Activated CD4-positive, alpha-beta memory T cell treated with anti-CD3 and anti-CD28 coated beads, Interleukin-2, amount 10 ng/mL, durations not matched to agents 7 days and 5 days (primary cell): ENCODE results near the gene LRR1. TPM values are rescaled to one million over a fixed set of nuclear protein-coding genes. Genes with fewer than 3 reads are reported as not detected.
"Not testable (repeated sequence)": the region's sequence is repeated elsewhere in the genome, so short reads cannot be mapped to it uniquely, and the experiment has no call there.

Experiments
- CTCF ChIA-PET: fragments of 350-600 bp; sonication (Branson Sonifier 250); formaldehyde crosslinking; loops from one replicate; lab custom pipeline; 2021; ENCODE audit warnings: antibody characterized with exemption, inconsistent platforms; lab: Charles Lee
- POLR2A ChIA-PET: fragments of 350-600 bp; sonication (Branson Sonifier 250); formaldehyde crosslinking; loops from one replicate; lab custom pipeline; 2021; ENCODE audit warnings: antibody characterized with exemption; lab: Charles Lee
- DNase-seq: peaks from one replicate; pipeline ENCODE4 v3.0.0-alpha.2; 2020
- H3K27ac Mint-ChIP-seq: one replicate; pipeline ENCODE4 v1.8.0; 2021; ENCODE audit warnings: mild to moderate bottlenecking, mixed read lengths
- H3K27me3 Mint-ChIP-seq: one replicate; pipeline ENCODE4 v1.8.0; 2021; ENCODE audit warnings: mixed read lengths
- H3K36me3 Mint-ChIP-seq: one replicate; pipeline ENCODE4 v1.8.0; 2021; ENCODE audit warnings: low read depth, mixed read lengths
- H3K4me1 Mint-ChIP-seq: one replicate; pipeline ENCODE4 v1.8.0; 2021; ENCODE audit warnings: mixed read lengths
- H3K4me3 Mint-ChIP-seq: one replicate; pipeline ENCODE4 v1.8.0; 2021; ENCODE audit warnings: mild to moderate bottlenecking, mixed read lengths
- H3K9me3 Mint-ChIP-seq: one replicate; pipeline ENCODE4 v1.8.0; 2021; ENCODE audit warnings: mixed read lengths
- total RNA-seq, 2 experiments: library from RNA; stranded (reverse); gene quantifications; one replicate each; pipeline ENCODE4 v1.2.3, GENCODE V29; 2021

The LRR1 gene
- total RNA-seq, 2 experiments from 2014 or later, result 48.7 to 53.2 TPM

DNA sequence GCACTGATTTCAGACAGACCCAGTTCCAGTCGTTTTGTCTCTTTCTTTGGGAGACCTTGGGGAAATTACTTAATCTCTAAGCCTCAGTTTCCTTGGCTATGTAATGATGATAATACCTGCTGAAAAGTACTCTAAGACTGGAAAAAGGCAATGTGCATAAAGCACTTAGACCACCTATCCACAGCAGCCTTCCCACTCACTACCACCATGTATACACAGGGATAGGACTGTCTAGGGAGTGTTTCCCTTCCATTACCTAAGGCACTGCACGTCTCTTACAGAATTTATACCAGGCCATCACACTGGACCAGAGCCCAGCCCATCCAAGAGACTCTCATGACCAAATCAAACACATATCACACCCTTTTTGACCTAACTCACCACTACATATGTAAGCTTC lies 18.9 kb upstream of the LRR1 start:
- Mint-ChIP-seq H3K4me1 (peaks cover 65% of the 10 kb centered on the region), H3K27ac (peak overlapping the region; percentile 23), H3K36me3 (peaks cover 74% of the 10 kb centered on the region), H3K27me3 (no peaks in the 10 kb centered on the region), H3K9me3 (no peaks in the 10 kb centered on the region), H3K4me3 (no peak overlapping the region)
- CTCF ChIA-PET, result interaction anchor here (0.8 to 1.3 kb wide), 2 partner anchors 82 to 272 kb away, joined by 3 read pairs; partner anchors contain the start of gene NEMF
- POLR2A ChIA-PET, result interaction anchor here (1.2 to 9.3 kb wide), 2 partner anchors 18 to 54 kb away, joined by 4 to 243 read pairs; partner anchors contain the start of gene LRR1
- DNase-seq, result no peak

DNA sequence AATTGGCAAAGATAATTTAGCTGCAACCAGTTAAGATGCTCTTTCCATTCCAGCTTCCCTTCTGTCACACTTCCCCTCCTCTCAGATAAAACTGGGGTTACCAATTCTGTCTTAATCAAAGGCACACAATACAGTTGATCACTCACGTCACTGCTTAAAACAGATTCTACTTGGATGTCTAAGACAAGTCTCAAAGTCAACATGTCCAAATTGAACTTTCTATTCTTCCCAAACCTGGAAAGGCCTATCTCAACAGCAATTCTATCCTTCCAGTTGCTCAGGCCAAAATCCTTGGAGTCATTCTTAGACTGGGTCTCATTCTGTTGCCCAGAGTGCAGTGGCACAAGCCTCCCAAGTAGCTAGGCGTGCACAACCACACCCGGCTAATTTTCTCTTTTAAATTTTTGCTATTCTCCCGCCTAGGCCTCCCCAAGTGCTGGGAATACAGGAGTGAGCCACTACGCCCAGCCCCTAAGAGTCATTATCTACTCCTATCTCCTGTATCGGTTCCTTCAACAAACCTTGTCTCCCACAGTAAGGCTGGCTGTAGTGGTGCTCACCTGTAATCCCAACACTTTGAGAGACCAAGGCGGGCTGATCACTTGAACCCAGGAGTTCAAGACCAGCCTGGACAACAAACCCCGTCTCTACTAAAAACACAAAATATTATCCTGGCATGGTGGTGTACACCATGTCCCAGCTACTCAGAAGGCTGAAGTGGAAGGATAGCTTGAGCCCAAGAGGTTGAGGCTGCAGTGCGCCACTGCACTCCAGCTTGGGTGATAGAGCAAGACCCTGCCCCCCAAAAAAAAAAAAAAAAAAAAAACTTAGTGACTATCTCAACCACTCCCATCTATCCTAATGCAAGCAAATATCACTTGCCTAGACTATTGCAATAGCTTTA lies 17.3 kb upstream of the LRR1 start:
- Mint-ChIP-seq H3K27ac (no peak overlapping the region), H3K4me1 (peaks cover 69% of the 10 kb centered on the region), H3K9me3 (no peaks in the 10 kb centered on the region), H3K36me3 (peaks cover 80% of the 10 kb centered on the region), H3K27me3 (no peaks in the 10 kb centered on the region), H3K4me3 (no peak overlapping the region)
- POLR2A ChIA-PET, result interaction anchor here (0.8 to 9.3 kb wide), 4 partner anchors 16 to 271 kb away, joined by 3 to 243 read pairs (median 4); partner anchors contain the start of genes KLHDC2, LRR1 and NEMF
- DNase-seq, result no peak
- CTCF ChIA-PET, result no interaction called here

DNA sequence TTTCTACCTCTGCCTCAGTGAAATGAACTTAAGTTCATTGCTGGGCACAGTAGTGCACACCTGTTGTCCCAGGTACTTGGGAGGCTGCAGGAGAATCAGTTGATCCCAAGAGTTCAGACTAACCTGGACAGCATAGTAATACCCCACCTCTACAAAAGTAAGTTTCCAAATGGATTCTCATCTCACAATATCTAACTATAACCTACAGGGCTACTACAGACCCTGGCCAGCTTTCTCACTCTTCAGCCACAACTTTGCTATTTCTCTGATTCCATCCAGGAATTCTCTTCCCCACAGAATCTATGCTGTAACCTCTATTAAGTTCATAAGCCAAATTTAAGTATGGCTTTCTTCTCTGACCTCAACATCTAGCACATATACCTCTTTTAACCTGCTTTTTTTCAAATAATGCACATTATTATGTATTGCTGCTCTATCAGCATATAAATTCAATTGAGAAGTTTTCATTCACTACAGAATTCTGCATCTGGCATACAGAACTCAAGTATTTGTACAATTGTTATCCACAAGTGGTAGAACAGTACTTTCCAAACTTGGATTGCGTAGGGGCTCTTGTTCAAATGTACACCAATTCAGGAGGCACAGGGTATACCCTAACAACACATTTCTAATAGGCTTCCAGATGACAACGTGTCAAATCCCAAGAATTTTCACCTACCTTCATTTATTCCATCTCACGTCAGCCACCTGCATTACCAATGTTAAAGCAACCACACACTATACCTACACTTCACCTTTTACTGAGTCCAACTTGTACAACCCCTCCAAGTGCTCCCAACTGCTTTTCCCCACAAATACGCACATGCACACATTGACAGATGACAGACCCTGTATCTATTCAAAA lies 16.4 kb upstream of the LRR1 start:
- Mint-ChIP-seq H3K4me3 (no peak overlapping the region), H3K27ac (peak overlapping the region; percentile 44), H3K4me1 (peaks cover 71% of the 10 kb centered on the region), H3K36me3 (peaks cover 74% of the 10 kb centered on the region), H3K9me3 (no peaks in the 10 kb centered on the region), H3K27me3 (no peaks in the 10 kb centered on the region)
- DNase-seq, result no peak
- ChIA-PET POLR2A (interaction anchor here (0.8 to 9.3 kb wide), 5 partner anchors 16 to 270 kb away, joined by 3 to 243 read pairs (median 4); partner anchors contain the start of genes KLHDC2, LRR1, MGAT2 and NEMF), CTCF (no interaction called here)

DNA sequence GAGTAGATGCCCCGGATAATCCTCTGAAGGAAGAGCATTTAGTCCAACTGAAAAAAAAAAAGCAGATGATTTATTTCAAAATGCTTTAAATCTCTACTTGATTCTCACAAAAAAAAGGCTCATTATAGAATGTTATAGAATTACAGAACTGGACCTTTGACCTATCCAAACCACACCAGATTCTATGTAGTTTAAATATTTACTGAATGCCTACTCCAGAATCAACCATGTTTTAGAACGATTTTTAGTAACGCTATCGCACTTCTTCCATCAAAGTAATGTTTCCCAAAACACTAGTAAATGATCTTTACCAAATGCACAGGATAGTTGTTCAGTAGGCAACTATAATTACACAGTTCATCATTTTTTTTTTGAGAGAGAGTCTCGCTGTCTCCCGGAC lies 15.1 kb upstream of the LRR1 start:
- peaks cover 67% of the 10 kb centered on the region for H3K4me1 Mint-ChIP-seq
- POLR2A ChIA-PET, result interaction anchor here (5.1 to 9.3 kb wide), 2 partner anchors 14 to 39 kb away, joined by 144 to 243 read pairs; partner anchors contain the start of genes LRR1, MGAT2 and RPL36AL
- H3K27ac Mint-ChIP-seq, result peak overlapping the region; percentile 99
- peak overlapping the region; percentile 85 for H3K4me3 Mint-ChIP-seq
- no peaks in the 10 kb centered on the region for H3K9me3 Mint-ChIP-seq
- peaks cover 65% of the 10 kb centered on the region for H3K36me3 Mint-ChIP-seq
- DNase-seq, result no peak
- H3K27me3 Mint-ChIP-seq, result no peaks in the 10 kb centered on the region
- CTCF ChIA-PET, result no interaction called here

DNA sequence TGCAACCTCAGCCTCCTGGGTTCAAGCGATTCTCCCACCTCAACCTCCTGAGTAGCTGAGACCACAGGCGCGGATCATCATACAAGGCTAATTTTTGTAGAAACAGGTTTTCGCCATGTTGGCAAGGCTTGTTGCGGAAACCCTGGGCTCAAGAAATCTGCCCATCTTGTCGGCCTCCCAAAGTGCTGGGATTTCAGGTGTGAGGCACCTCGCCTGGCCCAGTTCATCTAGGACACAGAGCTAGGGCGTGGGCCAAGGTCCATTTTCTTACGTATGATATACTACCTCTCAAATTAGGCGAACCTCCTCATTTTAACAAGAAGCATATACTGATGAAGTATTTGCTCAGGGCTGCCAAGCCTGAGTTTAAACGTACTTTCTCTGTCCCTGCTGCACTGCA lies 14.7 kb upstream of the LRR1 start:
- Mint-ChIP-seq H3K4me1 (peaks cover 63% of the 10 kb centered on the region), H3K27me3 (no peaks in the 10 kb centered on the region), H3K9me3 (no peaks in the 10 kb centered on the region), H3K27ac (peak overlapping the region; percentile 99), H3K36me3 (peaks cover 62% of the 10 kb centered on the region), H3K4me3 (peak overlapping the region; percentile 85)
- ChIA-PET POLR2A (interaction anchor here (0.7 to 9.3 kb wide), 4 partner anchors 14 to 184 kb away, joined by 3 to 243 read pairs (median 94); partner anchors contain the start of genes DNAAF2, KLHDC2, LRR1 and MGAT2), CTCF (interaction anchor here (1.1 to 1.7 kb wide), 2 partner anchors 15 to 268 kb away, joined by 3 read pairs; partner anchors contain the start of gene LRR1)
- DNase-seq, result no peak

DNA sequence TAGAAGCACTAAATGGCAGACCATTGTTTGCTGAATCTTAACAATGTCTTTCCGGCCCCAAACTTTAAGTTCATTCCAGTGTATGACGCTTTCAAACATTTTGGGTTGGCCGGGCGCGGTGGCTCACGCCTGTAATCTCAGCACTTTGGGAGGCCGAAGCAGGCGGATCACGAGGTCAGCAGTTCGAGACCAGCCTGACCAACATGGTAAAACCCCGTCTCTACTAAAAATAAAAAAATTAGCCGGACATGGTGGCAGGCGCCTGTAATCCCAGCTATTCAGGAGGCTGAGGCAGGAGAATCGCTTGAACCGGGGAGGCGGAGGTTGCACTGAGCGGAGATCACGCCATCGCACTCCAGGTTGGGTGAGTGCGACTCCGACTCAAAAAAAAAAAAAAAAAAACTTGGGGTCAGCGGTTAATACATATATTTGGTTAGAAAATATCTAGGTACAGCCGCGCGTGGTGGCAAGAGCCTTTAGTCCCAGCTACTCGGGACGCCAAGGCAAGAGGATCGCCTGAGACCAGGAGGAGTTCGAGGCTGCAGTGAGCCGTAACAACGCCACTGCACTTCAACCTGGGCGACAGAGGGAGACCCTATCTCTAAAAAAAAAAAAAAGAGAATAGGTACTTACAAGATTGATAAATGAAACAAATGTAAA lies 13.6 kb upstream of the LRR1 start:
- Mint-ChIP-seq H3K4me1 (peaks cover 53% of the 10 kb centered on the region), H3K4me3 (peak overlapping the region; percentile 85), H3K36me3 (peaks cover 59% of the 10 kb centered on the region), H3K27ac (peak overlapping the region; percentile 99)
- ChIA-PET POLR2A (interaction anchor here (0.6 to 9.3 kb wide), 19 partner anchors 12 to 727 kb away, joined by 3 to 243 read pairs (median 11); partner anchors contain the start of genes DMAC2L, DNAAF2, KLHDC2 and L2HGDH), CTCF (interaction anchor here (1.1 to 4.4 kb wide), 8 partner anchors 10 to 277 kb away, joined by 3 to 37 read pairs (median 9); partner anchors contain the start of genes DNAAF2, LRR1, MGAT2 and RPL36AL)
- H3K9me3 Mint-ChIP-seq, H3K27me3 Mint-ChIP-seq: not testable (repeated sequence)
- DNase-seq, result peak; percentile 23

DNA sequence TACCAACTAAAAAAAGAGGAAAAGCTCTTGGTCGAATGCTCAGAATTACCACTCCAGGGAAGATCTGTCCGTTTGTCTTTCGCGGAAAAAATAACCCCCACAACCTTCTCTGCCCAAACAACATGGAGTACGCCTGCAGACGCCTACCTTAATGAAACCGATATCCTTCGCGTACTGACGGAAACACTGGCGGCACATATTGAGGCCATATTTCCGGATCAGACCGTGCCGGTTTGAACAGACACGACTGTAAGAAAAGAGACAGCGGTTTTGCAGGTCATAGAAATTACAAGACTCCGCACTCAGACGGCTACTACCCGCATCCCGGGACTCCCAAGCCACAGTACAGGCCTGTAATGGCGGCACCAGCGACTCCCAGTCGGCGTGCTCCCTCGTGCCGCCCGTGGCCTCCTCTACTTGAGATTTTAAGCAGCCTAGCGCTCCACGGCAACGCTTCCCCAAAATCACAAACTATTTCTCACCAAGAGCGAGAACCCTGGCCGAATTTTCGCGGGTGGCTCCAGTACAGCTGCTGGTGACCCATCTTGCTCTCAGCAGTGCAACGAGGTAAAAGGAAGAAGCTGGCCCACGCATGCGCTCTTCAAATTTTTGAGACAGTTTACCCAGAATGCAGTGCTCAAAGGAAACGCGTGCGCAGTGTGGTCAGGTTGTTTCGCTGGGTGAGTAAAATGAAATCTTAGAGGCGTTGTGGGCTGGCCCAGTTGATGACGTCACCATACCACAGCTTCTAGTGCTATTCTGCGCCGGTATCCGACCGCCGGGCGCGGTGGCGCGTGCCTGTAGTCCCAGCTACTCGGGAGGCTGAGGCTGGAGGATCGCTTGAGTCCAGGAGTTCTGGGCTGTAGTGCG lies 12.7 kb upstream of the LRR1 start, which contains the start of gene RPS29:
Gene RPS29, minus strand, starts transcription at position 578 of the 870 bp plus-strand sequence. Its CDS starts 34 bp downstream, at position 544.
- peak; percentile 99 for DNase-seq
- Mint-ChIP-seq H3K36me3 (peaks cover 55% of the 10 kb centered on the region), H3K27ac (peak within 1 kb of the TSS; percentile 99), H3K4me1 (peaks cover 50% of the 10 kb centered on the region), H3K9me3 (no peaks in the 10 kb centered on the region), H3K27me3 (no peaks in the 10 kb centered on the region), H3K4me3 (peak within 1 kb of the TSS; percentile 85)
- ChIA-PET POLR2A (interaction anchor here (0.6 to 9.3 kb wide), 35 partner anchors 9 to 1082 kb away, joined by 3 to 243 read pairs (median 4); partner anchors contain the start of genes DMAC2L, DNAAF2, KLHDC2 and L2HGDH), CTCF (interaction anchor here (0.7 to 4.4 kb wide), 20 partner anchors 8 to 413 kb away, joined by 3 to 39 read pairs (median 4); partner anchors contain the start of genes DNAAF2, KLHDC2, LRR1 and MGAT2)

DNA sequence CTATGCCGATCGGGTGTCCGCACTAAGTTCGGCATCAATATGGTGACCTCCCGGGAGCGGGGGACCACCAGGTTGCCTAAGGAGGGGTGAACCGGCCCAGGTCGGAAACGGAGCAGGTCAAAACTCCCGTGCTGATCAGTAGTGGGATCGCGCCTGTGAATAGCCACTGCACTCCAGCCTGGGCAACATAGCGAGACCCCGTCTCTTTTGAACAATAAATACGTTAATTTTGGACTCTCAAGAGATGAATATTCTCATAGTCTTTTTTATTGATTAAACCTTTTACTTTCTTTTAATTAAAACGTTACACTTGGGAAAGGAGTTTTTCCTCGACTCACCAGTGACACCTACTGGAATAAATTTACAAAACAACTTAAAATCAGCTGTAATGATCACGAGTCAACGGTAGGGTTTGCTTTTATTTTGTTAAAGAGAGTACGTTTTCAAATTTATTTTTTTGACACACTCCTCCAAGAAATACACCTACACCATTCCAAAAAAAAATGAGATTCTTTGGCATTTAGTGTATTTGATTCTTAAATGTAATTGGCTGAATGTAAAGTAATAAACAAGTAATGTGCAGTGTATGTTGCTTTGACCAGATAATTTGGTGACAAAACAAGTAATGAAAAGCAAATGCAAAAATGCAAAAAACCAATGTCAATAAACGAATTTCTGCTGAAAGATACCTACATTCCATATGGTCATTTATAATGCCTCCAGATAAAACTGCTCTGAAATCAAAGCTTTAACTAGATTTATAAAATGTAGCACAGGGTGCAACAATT lies 11.9 kb upstream of the LRR1 start:
- Mint-ChIP-seq H3K4me1 (peaks cover 42% of the 10 kb centered on the region), H3K36me3 (peaks cover 47% of the 10 kb centered on the region), H3K4me3 (peak overlapping the region; percentile 85), H3K27ac (peak overlapping the region; percentile 99), H3K9me3 (no peaks in the 10 kb centered on the region), H3K27me3 (no peaks in the 10 kb centered on the region)
- ChIA-PET POLR2A (interaction anchor here (0.6 to 9.3 kb wide), 28 partner anchors 10 to 1081 kb away, joined by 3 to 243 read pairs (median 6); partner anchors contain the start of genes DMAC2L, DNAAF2, KLHDC2 and L2HGDH), CTCF (interaction anchor here (0.7 to 4.4 kb wide), 22 partner anchors 9 to 412 kb away, joined by 3 to 39 read pairs (median 4); partner anchors contain the start of genes DNAAF2, KLHDC2, LRR1 and MGAT2)
- DNase-seq, result peak; percentile 63

DNA sequence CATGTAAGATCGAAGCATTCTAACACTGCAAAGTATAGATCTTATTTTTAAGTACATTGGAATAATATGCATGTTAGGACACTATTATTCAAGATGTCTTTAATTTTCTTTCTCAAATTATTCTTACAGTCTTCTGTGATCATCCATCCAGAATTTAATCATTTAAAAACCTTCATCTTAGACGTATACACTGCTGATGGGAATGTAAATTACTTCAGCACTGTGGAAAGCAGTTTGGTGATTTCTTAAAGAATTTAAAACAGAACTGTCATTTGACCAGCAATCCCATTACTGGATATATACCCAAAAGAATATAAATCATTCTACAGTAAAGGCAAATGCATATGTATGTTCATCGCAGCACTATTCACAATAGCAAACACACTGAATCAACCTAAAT lies 9.4 kb upstream of the LRR1 start:
- CTCF ChIA-PET, result interaction anchor here (1.0 kb wide), 1 partner anchor 31 kb away, joined by 3 read pairs; the partner anchor contains the start of gene RPL36AL
- DNase-seq, result no peak
- Mint-ChIP-seq H3K27me3 (no peaks in the 10 kb centered on the region), H3K36me3 (peaks cover 21% of the 10 kb centered on the region), H3K4me3 (no peak overlapping the region), H3K4me1 (peaks cover 19% of the 10 kb centered on the region), H3K9me3 (no peaks in the 10 kb centered on the region), H3K27ac (no peak overlapping the region)
- POLR2A ChIA-PET, result interaction anchor here (1.4 kb wide), 1 partner anchor 9 kb away, joined by 6 read pairs; the partner anchor contains the start of gene LRR1

DNA sequence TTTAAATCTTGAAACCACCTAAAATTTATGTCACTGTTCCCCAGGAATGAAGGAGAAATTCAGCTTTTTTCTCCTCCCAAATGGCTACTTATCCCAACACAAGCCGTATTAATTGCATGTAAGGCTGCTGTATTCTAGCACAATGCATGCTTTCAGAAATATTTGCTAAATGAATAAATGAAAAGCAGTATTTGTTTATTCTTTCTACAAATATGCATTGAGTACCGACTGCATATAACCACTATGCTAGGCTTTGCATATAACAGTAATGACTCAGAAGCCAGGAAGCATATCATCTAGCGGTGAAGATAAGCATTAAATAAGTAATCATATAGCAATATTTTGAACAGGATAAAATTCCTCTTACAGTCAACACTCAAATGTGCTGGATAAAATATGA lies 5.7 kb upstream of the LRR1 start:
- H3K4me1 Mint-ChIP-seq, result peaks cover 26% of the 10 kb centered on the region
- no peak for DNase-seq
- H3K36me3 Mint-ChIP-seq, result peaks cover 4% of the 10 kb centered on the region
- no peak overlapping the region for H3K27ac Mint-ChIP-seq
- ChIA-PET CTCF (interaction anchor here (0.7 kb wide), 2 partner anchors 42 to 123 kb away, joined by 4 read pairs; partner anchors contain the start of gene DNAAF2), POLR2A (no interaction called here)
- H3K9me3 Mint-ChIP-seq, result no peaks in the 10 kb centered on the region
- H3K4me3 Mint-ChIP-seq, result no peak overlapping the region
- H3K27me3 Mint-ChIP-seq, result no peaks in the 10 kb centered on the region
